ENCODE results near the gene EPS8L3.
A peak's percentile ranks its signal among the peaks of the same experiment; 100 is the strongest.

EPS8L3 gene

DNA sequence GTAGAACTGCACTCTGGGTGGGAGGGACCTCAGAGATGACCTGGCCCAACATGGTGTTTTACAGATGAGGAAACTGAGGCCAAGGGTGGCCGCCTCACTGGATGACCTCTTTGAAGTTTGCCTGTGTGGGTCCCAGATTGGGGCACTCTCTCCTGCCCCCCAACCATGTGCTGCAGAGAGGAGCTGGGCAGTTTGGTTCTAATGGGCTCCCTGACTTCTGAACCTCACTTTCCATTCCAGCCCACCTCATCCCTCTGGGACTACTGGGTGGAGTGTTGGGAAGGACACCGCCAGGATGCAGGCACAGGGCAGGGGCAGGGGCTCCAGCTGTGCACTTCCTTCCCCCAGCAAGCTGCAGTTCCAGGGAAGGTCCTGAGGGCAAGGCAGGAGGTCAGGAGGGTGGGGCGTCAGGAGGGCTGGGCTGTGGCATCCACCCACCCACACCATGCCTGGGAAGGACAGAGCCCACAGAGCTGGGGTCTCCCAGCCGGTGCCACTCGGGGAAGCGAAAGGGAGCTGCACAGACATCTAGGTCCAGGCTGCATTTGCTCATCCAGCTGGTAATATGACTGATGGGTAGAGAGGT, 10.3 kb upstream of the EPS8L3 start:
- H3K36me3 ChIP-seq (ENCODE audit: control insufficient read depth, insufficient read depth, low read length): no peaks in the 10 kb centered on the region
- no peaks in the 10 kb centered on the region for H3K27me3 ChIP-seq (ENCODE audit: control insufficient read depth, insufficient read depth, low read length)
- no peaks in the 10 kb centered on the region for H3K9me3 ChIP-seq (ENCODE audit: control insufficient read depth, low read length)
- TF ChIP-seq, protein P1, sequence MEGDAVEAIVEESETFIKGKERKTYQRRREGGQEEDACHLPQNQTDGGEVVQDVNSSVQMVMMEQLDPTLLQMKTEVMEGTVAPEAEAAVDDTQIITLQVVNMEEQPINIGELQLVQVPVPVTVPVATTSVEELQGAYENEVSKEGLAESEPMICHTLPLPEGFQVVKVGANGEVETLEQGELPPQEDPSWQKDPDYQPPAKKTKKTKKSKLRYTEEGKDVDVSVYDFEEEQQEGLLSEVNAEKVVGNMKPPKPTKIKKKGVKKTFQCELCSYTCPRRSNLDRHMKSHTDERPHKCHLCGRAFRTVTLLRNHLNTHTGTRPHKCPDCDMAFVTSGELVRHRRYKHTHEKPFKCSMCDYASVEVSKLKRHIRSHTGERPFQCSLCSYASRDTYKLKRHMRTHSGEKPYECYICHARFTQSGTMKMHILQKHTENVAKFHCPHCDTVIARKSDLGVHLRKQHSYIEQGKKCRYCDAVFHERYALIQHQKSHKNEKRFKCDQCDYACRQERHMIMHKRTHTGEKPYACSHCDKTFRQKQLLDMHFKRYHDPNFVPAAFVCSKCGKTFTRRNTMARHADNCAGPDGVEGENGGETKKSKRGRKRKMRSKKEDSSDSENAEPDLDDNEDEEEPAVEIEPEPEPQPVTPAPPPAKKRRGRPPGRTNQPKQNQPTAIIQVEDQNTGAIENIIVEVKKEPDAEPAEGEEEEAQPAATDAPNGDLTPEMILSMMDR (IDR thresholded peaks at IDR 0.05): no peak
- H3K4me3 ChIP-seq (ENCODE audit: low read depth, low read length): no peak overlapping the region
- H3K4me2 ChIP-seq (ENCODE audit: low read length): no peak overlapping the region
- H2AFZ ChIP-seq: no peak overlapping the region
- no peak overlapping the region for H3K9ac ChIP-seq
- H3K27ac ChIP-seq: no peak overlapping the region
- H3K79me2 ChIP-seq: no peaks in the 10 kb centered on the region
- H3K4me1 ChIP-seq: no peaks in the 10 kb centered on the region

DNA sequence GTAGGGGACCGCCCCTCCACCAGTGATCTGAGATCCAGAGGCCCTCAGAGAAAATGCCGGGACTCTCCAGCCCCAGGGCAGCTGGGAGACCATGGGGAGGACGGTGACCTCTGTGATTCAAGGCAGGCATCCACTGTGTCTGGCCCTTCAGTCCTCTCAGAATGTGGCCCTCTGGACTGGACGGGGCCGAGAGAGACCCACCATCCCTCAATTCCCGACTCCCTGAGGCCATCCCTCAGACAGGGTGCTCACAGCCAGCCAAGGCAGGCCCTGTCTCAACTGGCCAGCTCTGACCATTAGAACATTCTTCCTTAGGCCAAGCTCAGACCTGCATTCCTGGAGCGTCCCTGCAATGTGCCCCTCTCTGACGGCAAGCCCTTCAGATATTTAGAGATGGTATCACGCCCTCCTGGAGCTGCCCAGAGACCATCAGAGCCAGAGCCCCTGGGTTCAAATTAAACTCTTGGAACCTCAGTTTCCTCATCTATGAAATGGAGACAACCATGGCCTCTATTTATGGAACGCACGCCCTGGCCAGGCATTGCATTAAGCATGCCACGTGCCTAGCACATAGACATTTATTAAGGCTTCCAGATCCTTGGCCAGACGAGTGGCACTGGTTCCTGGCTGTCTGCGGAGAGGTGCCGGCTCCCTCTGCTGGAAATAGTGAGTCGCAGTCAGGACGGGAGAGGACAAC, 9.6 kb upstream of the EPS8L3 start:
- no peak overlapping the region for H3K9ac ChIP-seq
- H3K4me3 ChIP-seq (ENCODE audit: low read depth, low read length): no peak overlapping the region
- TF ChIP-seq, protein P1 (IDR thresholded peaks at IDR 0.05): peak; percentile 67
- H3K4me1 ChIP-seq: no peaks in the 10 kb centered on the region
- no peaks in the 10 kb centered on the region for H3K79me2 ChIP-seq
- no peaks in the 10 kb centered on the region for H3K27me3 ChIP-seq (ENCODE audit: control insufficient read depth, insufficient read depth, low read length)
- H3K36me3 ChIP-seq (ENCODE audit: control insufficient read depth, insufficient read depth, low read length): no peaks in the 10 kb centered on the region
- H3K27ac ChIP-seq: no peak overlapping the region
- no peaks in the 10 kb centered on the region for H3K9me3 ChIP-seq (ENCODE audit: control insufficient read depth, low read length)
- no peak overlapping the region for H3K4me2 ChIP-seq (ENCODE audit: low read length)
- H2AFZ ChIP-seq: no peak overlapping the region

DNA sequence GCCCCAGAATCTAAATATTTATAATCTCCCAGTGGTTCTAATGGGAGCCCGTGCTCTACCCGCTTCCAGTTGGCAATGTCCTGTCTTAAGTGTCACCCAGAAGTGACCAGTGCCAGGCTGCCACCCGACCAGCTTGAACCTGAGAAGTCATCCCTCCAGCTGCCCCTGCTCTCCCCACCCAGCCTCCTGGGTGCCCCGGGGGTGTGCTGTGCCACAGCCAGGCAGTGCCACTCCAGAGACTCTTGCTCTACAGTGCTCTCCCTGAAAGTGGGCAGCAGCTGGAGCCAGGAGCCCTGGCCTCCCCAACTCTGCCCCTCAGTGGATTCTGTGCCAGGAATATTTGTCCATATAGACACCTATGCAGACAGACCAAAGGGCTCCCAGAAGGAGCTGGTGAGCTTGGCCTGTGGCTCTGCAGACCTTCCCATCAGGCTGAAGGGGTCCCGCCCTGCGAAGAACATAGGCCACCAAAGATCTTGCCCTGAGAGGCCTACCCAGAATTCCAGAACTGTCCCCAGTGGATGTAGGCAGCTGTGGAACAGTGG, 9.0 kb upstream of the EPS8L3 start:
- Histone ChIP-seq H3K9ac (no peak overlapping the region), H3K9me3 (ENCODE audit: control insufficient read depth, low read length) (no peaks in the 10 kb centered on the region), H3K4me3 (ENCODE audit: low read depth, low read length) (no peak overlapping the region), H3K79me2 (no peaks in the 10 kb centered on the region), H2AFZ (no peak overlapping the region), H3K4me1 (no peaks in the 10 kb centered on the region), H3K27me3 (ENCODE audit: control insufficient read depth, insufficient read depth, low read length) (no peaks in the 10 kb centered on the region), H3K4me2 (ENCODE audit: low read length) (no peak overlapping the region), H3K36me3 (ENCODE audit: control insufficient read depth, insufficient read depth, low read length) (no peaks in the 10 kb centered on the region), H3K27ac (no peak overlapping the region)
- TF ChIP-seq, protein P1 (IDR thresholded peaks at IDR 0.05): no peak

DNA sequence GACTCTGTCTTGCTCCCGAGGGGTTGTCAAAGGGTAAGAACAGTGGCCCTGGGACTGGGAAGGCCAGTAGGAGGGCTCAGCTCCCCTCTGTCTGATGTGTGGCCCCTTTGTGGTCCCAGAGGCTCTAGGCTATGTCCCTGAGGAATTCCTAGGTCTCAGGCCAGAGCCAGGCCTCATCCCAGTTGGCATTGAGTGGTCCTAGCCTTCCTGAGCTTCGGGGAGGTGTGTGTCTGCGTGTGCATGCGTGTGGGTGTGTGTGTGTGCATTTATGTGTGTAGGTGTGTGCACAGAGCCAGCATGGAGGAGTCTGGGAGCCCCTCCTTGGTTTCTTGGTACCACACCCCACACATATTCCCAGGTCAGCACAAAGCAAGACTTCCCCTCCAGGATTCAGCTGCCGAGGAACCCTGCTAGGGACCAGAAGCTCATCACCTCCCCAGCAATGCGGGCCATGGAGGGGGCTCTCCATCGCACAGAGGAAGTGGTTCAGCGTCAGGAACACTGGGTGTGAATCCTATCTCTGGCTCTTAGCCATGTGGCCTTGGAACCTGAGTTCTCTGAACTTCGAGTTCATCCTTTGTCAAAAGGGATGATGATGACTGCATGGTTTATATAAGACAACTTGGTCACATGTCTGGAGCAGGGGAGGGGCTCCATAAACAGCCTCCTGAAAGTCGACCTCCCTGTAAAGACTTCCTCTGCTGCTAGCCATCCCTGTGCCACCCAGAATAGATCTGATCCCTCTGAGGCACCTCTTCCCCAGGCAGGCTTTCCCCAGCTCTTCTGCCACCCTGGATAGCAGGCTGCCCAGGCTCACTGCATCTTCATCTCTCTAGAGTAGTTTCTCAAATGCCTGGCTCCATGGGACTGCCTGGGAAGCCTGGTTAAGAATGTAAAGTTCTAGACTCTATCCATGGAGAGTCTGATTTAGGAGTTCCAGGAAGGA, 8.3 kb upstream of the EPS8L3 start:
- H3K79me2 ChIP-seq: no peaks in the 10 kb centered on the region
- TF ChIP-seq, protein P1 (IDR thresholded peaks at IDR 0.05): no peak
- no peaks in the 10 kb centered on the region for H3K27me3 ChIP-seq (ENCODE audit: control insufficient read depth, insufficient read depth, low read length)
- no peak overlapping the region for H3K4me2 ChIP-seq (ENCODE audit: low read length)
- H3K9ac ChIP-seq: no peak overlapping the region
- H3K36me3 ChIP-seq (ENCODE audit: control insufficient read depth, insufficient read depth, low read length): no peaks in the 10 kb centered on the region
- H3K27ac ChIP-seq: no peak overlapping the region
- no peak overlapping the region for H2AFZ ChIP-seq
- H3K4me1 ChIP-seq: no peaks in the 10 kb centered on the region
- H3K9me3 ChIP-seq (ENCODE audit: control insufficient read depth, low read length): no peaks in the 10 kb centered on the region
- H3K4me3 ChIP-seq (ENCODE audit: low read depth, low read length): no peak overlapping the region
